K562 (cell line): Measurements from ENCODE around the gene SLC4A2. TPM values are rescaled to one million over a fixed set of nuclear protein-coding genes. Genes with fewer than 3 reads are reported as not detected.

Experiments used
- CHD2 ChIP-seq: IDR thresholded peaks from 2 replicates; pipeline ENCODE4 v1.6.1; 2011; ENCODE audit warnings: low read depth, low read length
- E4F1 ChIP-seq: fragments of 250-450 bp; sonication (Bioruptor Pico); IDR thresholded peaks from 2 replicates; pipeline ENCODE4 v1.5.0; 2021; ENCODE audit warnings: mild to moderate bottlenecking, borderline replicate concordance
- IRF2 ChIP-seq: sonication (generic); formaldehyde crosslinking; IDR thresholded peaks from 2 replicates; pipeline ENCODE4 v1.8.1; 2022; ENCODE audit warnings: mild to moderate bottlenecking, missing genetic modification reagents
- KAT7 ChIP-seq: sonication (generic); formaldehyde crosslinking; IDR thresholded peaks from 2 replicates; pipeline ENCODE4 v1.8.0; 2022; ENCODE audit warnings: missing genetic modification reagents, mild to moderate bottlenecking, borderline replicate concordance
- MEF2D ChIP-seq: conservative IDR thresholded peaks from 2 replicates; pipeline ENCODE4 v1.6.1; 2016; ENCODE audit warnings: low read depth, missing genetic modification characterization, missing compliant biosample characterization
- SIN3B ChIP-seq: fragments of 450-650 bp; IDR thresholded peaks from 2 replicates; pipeline ENCODE4 v1.6.1; 2017; ENCODE audit warnings: low read depth, mild to moderate bottlenecking, moderate library complexity
- ZNF311 ChIP-seq: fragments of 250-450 bp; sonication (Bioruptor Pico); IDR thresholded peaks from 2 replicates; pipeline ENCODE4 v1.4.0; 2020; ENCODE audit warnings: mild to moderate bottlenecking, moderate library complexity
- polyA plus RNA-seq, 8 experiments: library from polyadenylated mRNA; depleted of rRNA in 4 of 8; stranded (reverse) in 5 of 8; unstranded in 3 of 8; fragments of >200 nt; fragmentation: Nextera tagmentation in 2 of 8; fragmentation: Illumina TruSeq in 1 of 8; extraction: Ambion mirVana in 2 of 8; extraction: Trizol in 1 of 8; gene quantifications; 2 replicates each; pipeline versions ENCODE4 v1.2.1 to v1.2.3, GENCODE V29; 2011 to 2014; ENCODE audit warnings: inconsistent platforms in 1 of 8, missing spikeins in 1 of 8
- total RNA-seq, 7 experiments: library from RNA; depleted of rRNA in 6 of 7; stranded (reverse); fragments of >200 nt in 6 of 7; fragmentation: Illumina TruSeq in 2 of 7; extraction: Trizol in 2 of 7; gene quantifications; 2 replicates each; pipeline versions ENCODE4 v1.2.1 to v1.2.3, GENCODE V29; 2011 to 2021; ENCODE audit warnings: low replicate concordance in 1 of 7
- TF ChIP-seq, protein P1 (sequence below): IDR thresholded peaks from 3 replicates; pipeline ENCODE4 v1.6.1; 2011; ENCODE audit warnings: borderline replicate concordance, mild to moderate bottlenecking; ENCODE audit not compliant: insufficient read length, insufficient read depth
- TF ChIP-seq, protein P2 (sequence below): fragments of 200-600 bp; sonication (generic); IDR thresholded peaks from one replicate; pipeline ENCODE4 v1.6.1; 2012; ENCODE audit warnings: mild to moderate bottlenecking, low read depth, low read length, inconsistent platforms
- TF ChIP-seq, protein P3 (sequence below): sonication (generic); formaldehyde crosslinking; IDR thresholded peaks from 2 replicates; pipeline ENCODE4 v1.8.0; 2022; ENCODE audit warnings: mild to moderate bottlenecking, missing genetic modification reagents

The SLC4A2 gene
- total and polyA plus RNA-seq, 9 of the 15 experiments (the other 6 are each of a cell fraction or from before 2014, with no cell fraction given), result 11.4 to 375 (median 130) TPM

GRCh38 chr7:151080522-151081169 lies 21.3 kb downstream of the SLC4A2 start, which contains the start of gene FASTK (continued):
- TF ChIP-seq, protein P1, sequence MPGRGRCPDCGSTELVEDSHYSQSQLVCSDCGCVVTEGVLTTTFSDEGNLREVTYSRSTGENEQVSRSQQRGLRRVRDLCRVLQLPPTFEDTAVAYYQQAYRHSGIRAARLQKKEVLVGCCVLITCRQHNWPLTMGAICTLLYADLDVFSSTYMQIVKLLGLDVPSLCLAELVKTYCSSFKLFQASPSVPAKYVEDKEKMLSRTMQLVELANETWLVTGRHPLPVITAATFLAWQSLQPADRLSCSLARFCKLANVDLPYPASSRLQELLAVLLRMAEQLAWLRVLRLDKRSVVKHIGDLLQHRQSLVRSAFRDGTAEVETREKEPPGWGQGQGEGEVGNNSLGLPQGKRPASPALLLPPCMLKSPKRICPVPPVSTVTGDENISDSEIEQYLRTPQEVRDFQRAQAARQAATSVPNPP, result no peak
- TF ChIP-seq CHD2 (peak; percentile 54; the same call in 1 of the 2 replicates), KAT7 (CRISPR knock-in tag) (peak; percentile 77), MEF2D (tag) (no peak), ZNF311 (CRISPR knock-in tag) (no peak), IRF2 (CRISPR knock-in tag) (no peak; the same call in 1 of the 2 replicates), SIN3B (no peak), E4F1 (no peak)
- TF ChIP-seq, protein P2, sequence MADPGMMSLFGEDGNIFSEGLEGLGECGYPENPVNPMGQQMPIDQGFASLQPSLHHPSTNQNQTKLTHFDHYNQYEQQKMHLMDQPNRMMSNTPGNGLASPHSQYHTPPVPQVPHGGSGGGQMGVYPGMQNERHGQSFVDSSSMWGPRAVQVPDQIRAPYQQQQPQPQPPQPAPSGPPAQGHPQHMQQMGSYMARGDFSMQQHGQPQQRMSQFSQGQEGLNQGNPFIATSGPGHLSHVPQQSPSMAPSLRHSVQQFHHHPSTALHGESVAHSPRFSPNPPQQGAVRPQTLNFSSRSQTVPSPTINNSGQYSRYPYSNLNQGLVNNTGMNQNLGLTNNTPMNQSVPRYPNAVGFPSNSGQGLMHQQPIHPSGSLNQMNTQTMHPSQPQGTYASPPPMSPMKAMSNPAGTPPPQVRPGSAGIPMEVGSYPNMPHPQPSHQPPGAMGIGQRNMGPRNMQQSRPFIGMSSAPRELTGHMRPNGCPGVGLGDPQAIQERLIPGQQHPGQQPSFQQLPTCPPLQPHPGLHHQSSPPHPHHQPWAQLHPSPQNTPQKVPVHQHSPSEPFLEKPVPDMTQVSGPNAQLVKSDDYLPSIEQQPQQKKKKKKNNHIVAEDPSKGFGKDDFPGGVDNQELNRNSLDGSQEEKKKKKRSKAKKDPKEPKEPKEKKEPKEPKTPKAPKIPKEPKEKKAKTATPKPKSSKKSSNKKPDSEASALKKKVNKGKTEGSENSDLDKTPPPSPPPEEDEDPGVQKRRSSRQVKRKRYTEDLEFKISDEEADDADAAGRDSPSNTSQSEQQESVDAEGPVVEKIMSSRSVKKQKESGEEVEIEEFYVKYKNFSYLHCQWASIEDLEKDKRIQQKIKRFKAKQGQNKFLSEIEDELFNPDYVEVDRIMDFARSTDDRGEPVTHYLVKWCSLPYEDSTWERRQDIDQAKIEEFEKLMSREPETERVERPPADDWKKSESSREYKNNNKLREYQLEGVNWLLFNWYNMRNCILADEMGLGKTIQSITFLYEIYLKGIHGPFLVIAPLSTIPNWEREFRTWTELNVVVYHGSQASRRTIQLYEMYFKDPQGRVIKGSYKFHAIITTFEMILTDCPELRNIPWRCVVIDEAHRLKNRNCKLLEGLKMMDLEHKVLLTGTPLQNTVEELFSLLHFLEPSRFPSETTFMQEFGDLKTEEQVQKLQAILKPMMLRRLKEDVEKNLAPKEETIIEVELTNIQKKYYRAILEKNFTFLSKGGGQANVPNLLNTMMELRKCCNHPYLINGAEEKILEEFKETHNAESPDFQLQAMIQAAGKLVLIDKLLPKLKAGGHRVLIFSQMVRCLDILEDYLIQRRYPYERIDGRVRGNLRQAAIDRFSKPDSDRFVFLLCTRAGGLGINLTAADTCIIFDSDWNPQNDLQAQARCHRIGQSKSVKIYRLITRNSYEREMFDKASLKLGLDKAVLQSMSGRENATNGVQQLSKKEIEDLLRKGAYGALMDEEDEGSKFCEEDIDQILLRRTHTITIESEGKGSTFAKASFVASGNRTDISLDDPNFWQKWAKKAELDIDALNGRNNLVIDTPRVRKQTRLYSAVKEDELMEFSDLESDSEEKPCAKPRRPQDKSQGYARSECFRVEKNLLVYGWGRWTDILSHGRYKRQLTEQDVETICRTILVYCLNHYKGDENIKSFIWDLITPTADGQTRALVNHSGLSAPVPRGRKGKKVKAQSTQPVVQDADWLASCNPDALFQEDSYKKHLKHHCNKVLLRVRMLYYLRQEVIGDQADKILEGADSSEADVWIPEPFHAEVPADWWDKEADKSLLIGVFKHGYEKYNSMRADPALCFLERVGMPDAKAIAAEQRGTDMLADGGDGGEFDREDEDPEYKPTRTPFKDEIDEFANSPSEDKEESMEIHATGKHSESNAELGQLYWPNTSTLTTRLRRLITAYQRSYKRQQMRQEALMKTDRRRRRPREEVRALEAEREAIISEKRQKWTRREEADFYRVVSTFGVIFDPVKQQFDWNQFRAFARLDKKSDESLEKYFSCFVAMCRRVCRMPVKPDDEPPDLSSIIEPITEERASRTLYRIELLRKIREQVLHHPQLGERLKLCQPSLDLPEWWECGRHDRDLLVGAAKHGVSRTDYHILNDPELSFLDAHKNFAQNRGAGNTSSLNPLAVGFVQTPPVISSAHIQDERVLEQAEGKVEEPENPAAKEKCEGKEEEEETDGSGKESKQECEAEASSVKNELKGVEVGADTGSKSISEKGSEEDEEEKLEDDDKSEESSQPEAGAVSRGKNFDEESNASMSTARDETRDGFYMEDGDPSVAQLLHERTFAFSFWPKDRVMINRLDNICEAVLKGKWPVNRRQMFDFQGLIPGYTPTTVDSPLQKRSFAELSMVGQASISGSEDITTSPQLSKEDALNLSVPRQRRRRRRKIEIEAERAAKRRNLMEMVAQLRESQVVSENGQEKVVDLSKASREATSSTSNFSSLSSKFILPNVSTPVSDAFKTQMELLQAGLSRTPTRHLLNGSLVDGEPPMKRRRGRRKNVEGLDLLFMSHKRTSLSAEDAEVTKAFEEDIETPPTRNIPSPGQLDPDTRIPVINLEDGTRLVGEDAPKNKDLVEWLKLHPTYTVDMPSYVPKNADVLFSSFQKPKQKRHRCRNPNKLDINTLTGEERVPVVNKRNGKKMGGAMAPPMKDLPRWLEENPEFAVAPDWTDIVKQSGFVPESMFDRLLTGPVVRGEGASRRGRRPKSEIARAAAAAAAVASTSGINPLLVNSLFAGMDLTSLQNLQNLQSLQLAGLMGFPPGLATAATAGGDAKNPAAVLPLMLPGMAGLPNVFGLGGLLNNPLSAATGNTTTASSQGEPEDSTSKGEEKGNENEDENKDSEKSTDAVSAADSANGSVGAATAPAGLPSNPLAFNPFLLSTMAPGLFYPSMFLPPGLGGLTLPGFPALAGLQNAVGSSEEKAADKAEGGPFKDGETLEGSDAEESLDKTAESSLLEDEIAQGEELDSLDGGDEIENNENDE, result no peak
- TF ChIP-seq, protein P3, sequence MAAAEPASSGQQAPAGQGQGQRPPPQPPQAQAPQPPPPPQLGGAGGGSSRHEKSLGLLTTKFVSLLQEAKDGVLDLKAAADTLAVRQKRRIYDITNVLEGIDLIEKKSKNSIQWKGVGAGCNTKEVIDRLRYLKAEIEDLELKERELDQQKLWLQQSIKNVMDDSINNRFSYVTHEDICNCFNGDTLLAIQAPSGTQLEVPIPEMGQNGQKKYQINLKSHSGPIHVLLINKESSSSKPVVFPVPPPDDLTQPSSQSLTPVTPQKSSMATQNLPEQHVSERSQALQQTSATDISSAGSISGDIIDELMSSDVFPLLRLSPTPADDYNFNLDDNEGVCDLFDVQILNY (CRISPR knock-in tag), result no peak
